Glomerular visceral epithelial cell (primary cell): Measurements from ENCODE around the gene SLC26A8.
A peak's percentile ranks its signal among the peaks of the same experiment; 100 is the strongest.
"Not testable (repeated sequence)": the region's sequence is repeated elsewhere in the genome, so short reads cannot be mapped to it uniquely, and the experiment has no call there.

Experiments used
- DNase-seq: peaks from one replicate; pipeline ENCODE4 v3.0.0-alpha.2; 2016; ENCODE audit errors: extremely low spot score

SLC26A8 gene

GRCh38 chr6:36018339-36018738 lies 6.1 kb downstream of the SLC26A8 start:
- DNase-seq: no peak

- no peak for DNase-seq
Observed at GRCh38 chr6:36015666-36016065, 8.8 kb downstream of the SLC26A8 start.

GRCh38 chr6:36000451-36000850 lies 24.0 kb downstream of the SLC26A8 start:
- DNase-seq: no peak

GRCh38 chr6:35993150-35993549 lies 31.3 kb downstream of the SLC26A8 start:
- no peak for DNase-seq

GRCh38 chr6:35988047-35988446 lies 36.4 kb downstream of the SLC26A8 start:
- not testable (repeated sequence) for DNase-seq

- DNase-seq: no peak
Observed at GRCh38 chr6:35984701-35985100, 39.7 kb downstream of the SLC26A8 start.

- DNase-seq: no peak
Observed at GRCh38 chr6:35980991-35981645, 43.3 kb downstream of the SLC26A8 start.

- DNase-seq: not testable (repeated sequence)
Observed at GRCh38 chr6:35980126-35980525, 44.3 kb downstream of the SLC26A8 start.

- DNase-seq: no peak
Observed at GRCh38 chr6:35977308-35977707, 47.1 kb downstream of the SLC26A8 start.

GRCh38 chr6:35973670-35974222 lies 50.7 kb downstream of the SLC26A8 start:
- DNase-seq: no peak

- DNase-seq: no peak
Observed at GRCh38 chr6:35972471-35973367, 51.7 kb downstream of the SLC26A8 start.

- no peak for DNase-seq
Observed at GRCh38 chr6:35970181-35970580, 54.3 kb downstream of the SLC26A8 start.

GRCh38 chr6:35969646-35970045 lies 54.8 kb downstream of the SLC26A8 start:
- DNase-seq: no peak

GRCh38 chr6:35968821-35969220 lies 55.6 kb downstream of the SLC26A8 start:
- no peak for DNase-seq

- DNase-seq: peak; percentile 49
Observed at GRCh38 chr6:35967076-35967774, 57.2 kb downstream of the SLC26A8 start.

- no peak for DNase-seq
Observed at GRCh38 chr6:35962779-35963560, 61.5 kb downstream of the SLC26A8 start.

GRCh38 chr6:35960187-35960586 lies 64.3 kb downstream of the SLC26A8 start:
- DNase-seq: no peak

GRCh38 chr6:35955970-35956369 lies 68.5 kb downstream of the SLC26A8 start:
- DNase-seq: no peak

- no peak for DNase-seq
Observed at GRCh38 chr6:35955521-35955920, 68.9 kb downstream of the SLC26A8 start.

GRCh38 chr6:35955071-35955470 lies 69.4 kb downstream of the SLC26A8 start:
- DNase-seq: no peak

GRCh38 chr6:35954333-35954732 lies 70.1 kb downstream of the SLC26A8 start:
- DNase-seq: no peak
